Stimulated activated CD4-positive, alpha-beta T cell treated with anti-CD3 and anti-CD28 coated beads, Interleukin-15, amount 100 ng/mL, for 24 hours (primary cell): ENCODE data around the gene TNNI2.

Experiments
- DNase-seq: peaks from one replicate; pipeline ENCODE4 v3.0.0-alpha.2; 2020

Gene TNNI2

DNA sequence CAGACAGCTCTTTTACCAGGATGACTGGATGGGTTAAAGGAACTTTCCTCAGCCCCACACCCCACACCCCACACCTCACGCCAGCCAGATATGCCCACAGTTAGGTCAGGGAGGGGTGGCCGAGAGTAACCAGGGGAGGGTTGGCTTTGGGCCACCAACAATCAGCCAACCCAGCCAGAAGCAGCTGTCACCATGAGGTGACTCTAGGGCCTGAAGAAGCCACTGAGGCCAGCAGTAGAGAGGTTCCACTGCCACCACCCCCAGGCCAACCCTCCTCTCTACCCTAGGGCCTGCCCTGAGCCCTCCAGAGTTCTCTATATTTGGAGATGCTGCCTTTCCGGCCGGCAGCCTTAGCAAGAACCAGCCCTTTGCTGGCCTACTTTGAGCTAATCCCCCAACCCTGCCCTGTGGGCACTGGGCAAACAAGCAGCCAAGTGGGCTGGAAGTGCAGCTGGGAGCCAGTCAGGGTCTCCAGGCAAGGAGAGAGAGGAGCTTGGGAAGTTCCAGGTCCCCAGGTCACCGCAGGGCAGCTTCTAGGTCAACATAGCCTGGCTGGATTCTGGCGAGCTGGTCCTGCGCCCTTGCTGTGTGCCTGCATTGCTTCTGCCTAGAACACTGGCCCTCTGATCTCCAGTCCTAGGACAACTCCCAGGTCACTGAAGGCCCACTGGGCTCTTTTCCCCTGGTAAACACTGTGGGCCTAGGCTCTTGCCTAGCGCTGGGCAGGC, 16.0 kb upstream of the TNNI2 start:
- DNase-seq = no peak

DNA sequence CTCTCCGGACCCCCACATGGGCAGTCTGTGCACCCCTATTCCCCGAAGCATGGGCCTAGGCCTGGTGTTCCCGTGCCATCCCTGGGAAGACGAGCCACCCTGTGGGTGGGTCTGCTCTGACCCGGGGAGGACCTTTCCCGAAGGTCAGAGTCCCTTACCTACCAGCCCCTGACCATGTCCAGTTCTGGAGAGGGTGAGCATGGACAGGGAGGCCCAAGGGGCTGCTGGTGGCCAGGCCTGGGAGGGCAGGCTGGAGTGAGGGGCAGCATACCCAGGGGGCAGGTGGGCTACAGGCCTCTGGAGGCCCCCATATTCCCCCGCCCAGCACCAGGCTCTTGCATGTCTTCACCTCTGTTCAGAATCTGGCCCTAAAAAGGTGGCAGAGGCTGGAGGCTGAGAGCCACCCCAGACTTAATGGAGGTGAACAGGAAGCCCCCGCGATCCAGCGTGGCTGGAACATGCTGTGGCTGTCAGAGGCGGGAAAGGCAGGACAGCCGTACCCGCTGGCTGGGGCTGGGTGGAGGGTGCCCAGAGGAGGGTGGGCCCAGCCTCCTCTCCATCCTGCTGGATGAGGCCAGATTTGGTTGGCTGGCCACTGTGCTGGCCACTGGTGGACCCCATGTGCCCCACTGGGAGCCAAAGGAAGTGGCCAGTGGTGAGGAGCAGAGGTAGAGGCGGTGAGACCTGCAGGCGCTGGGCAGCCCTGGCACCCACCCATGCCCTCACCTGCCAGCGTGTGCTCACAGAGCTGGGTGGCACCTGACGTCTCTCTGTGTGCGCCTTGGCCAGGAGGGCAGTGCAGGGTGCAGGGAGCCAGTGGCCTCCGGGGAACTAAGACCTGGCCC, 15.2 kb upstream of the TNNI2 start:
- DNase-seq = no peak

DNA sequence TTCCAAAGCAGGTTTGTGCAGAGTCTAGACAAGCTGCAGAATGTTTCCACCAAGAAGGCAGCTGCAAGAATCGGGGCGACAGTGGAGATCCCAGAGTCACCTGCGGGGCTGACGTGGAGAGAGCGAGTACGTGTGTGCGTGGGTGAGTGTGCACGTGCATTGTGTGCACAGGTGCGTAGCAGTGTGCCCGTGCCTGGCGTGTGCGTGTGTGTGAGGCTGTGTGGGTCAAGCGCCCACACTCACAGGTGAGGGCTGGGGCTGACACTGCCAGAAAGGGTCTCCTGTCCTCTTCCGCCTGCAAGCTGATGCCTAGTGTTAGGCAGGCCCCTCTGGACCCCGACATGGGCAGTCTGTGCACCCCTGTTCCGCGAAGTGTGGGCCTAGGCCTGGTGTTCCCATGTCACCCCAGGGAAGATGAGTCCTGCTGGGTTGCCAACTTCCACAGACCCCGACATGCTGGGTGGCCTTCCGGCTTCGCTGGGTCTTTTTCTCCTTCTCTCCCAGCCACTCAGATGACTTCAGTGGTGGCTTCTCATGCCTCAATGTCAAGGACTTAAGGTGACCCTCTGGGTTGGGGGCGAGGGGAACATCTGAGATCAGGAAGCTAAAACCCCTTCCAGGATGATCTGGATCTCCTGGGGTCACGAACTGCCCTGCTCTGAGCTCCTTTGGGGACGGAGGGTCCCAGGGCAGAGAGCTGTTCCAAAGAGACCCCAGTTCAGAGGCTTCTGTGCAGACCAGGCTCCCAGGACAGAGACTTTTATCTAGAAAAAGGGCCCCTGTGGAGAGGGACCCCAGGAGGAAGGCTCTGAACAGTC, 14.4 kb upstream of the TNNI2 start:
- no peak for DNase-seq

DNA sequence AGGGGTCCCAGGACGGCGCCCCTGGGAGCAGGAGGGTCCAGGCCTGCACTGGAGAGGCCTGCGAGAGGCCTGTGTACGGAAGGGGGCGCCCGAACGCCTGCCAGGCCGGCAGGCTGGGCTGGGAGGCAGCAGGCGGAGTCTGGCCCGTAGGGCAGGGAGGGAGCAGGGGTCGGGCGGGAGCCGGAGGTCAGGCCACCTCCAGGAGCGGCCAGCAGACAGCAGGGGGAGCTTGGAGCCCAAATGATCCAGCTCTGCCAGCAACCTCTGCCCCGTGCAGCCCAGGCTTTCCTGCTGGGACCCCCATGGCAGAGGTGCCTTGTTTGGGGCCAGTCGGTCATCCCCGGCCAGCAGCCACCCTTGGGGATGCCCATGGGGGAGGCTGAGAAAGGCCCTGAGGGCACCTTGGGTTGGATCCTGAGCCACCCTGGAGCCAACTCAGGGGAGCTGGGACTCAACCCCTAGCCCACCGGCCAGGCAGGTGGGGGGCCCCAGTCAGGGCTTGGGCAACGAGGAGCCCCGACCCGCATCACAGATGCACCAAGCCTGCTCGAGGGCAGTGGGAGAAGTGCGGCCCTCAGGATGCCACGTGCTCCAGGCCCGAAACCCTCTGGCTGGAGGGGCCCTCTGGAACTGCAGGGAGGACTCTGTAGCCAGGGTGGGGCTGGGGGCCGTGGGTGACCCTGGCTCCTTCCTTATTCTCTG, 13.6 kb upstream of the TNNI2 start:
- DNase-seq = peak; percentile 47

DNA sequence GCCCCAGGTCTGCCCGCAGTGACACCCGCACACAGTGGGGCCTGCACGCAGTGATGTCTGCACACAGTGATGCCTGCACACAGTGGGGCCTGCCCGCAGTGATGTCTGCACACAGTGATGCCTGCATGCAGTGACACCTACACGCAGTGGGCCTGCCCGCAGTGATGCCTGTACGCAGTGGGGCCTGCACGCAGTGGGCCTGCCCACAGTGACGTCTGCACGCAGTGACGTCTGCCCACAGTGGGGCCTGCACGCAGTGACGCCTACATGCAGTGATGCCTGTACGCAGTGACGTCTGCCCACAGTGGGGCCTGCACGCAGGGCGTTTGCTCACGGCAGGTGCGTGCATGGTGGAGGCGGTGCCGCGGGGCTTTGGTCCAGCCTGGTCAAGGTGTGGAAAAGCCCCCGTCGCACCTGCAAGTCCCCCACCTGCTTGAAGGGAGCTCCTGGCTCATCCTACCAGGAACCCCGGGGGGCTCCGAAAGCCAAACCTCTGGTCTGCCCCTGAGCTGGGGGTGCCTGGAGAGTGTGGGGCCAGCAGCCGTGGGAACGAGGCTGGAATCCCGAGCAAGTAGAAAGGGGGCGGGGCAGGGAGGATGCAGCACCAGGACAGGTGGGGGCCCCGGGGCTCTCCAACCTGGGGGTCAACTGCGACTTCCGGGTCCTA, 12.9 kb upstream of the TNNI2 start:
- DNase-seq = no peak

DNA sequence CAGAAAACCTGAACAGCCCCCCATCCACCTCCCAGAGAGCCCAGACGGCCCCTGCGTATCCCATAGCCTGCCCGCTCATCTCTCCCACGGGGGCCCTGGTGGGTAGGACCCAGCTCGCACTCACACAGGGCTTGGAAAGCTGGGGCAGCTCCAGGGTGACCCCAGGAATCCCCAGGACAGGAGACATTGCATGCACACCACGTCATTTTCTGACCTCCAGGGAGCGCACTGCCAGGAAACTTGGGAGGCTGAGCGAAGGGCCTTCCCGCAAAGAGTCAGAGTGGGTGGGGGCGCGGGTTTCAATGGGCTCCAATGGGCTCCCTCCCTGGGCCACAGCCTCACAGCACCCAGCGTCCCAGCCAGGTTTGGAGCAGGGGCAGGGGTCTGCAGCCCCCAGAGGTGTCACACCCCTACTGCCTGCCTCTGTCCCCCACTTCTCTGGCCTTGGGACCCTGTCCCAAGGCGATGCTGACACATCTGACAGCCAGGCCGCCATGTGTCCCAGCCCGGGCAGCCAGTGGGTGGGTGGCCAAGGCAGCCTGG, 12.2 kb upstream of the TNNI2 start:
- no peak for DNase-seq

DNA sequence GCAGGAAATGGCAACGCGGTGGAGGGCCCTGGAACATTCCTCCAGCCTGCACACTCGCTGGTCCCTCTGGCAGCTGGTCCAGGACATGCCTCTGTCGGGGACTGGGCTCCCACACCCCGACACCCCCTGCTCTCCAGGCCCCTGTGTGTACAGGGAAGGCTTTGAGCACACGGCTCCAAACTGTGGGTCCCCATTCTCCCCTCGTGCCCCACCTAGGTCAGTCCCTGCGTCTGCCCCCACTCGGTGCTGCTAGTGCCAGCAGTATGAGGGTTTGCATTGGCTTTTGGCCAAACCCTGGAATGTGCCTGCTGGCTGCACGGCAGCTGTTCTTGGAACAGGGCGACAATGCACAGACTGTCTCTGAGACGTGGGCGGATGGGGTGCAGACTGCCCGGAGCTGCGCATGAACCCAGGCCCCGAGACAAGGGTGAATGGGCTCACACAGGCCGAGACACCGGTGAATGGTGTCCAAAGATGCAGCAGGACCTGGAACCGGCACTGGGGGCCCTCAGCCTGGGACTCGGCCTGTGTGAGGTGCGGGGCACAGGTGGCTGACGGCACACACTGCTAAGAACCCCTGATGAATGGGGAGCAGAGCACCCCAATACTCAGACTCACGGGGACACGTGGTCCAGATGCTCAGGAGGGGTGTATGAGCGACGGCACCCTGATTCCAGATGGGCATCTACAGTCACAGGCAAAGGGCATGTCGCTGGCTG, 11.5 kb upstream of the TNNI2 start:
- DNase-seq = no peak

DNA sequence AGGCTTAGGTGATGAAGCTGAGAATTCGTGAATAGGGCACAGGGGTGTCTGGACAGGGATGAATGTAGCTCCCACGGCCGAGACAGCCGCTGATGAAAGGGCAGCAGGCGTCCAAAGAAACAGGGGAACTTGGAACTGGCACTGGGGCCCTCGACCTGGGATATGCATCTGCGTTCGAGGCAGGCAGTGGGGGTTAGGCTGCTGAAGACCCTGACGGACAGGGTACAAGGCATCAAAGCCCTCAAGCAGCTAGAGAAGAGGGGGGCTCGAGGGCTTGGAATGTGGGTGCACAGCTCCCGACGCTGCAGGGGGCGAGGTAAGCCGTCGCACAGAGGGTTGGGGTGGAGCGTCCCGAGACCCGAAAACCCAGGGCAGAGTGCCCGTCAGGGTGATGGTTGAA, 10.8 kb upstream of the TNNI2 start:
- no peak for DNase-seq

DNA sequence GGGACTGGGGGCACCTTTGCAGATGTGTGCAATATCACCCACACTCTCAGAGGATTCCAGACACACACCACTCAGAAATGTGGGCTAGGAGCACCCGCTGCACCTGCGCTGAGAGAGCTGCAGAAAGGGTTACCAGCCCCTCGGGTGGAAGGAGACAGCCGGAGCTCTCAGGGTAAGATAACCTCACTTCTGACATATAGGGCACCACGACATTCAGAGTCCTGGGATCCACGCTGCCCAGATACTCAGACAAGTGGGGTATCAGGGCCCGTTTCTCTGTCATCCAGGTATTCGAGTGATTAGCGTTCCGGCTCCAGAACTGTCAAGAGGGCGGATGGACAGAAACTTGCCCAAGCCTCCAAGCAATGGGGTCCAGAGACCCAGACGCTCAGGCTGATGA, 10.2 kb upstream of the TNNI2 start:
- no peak for DNase-seq

DNA sequence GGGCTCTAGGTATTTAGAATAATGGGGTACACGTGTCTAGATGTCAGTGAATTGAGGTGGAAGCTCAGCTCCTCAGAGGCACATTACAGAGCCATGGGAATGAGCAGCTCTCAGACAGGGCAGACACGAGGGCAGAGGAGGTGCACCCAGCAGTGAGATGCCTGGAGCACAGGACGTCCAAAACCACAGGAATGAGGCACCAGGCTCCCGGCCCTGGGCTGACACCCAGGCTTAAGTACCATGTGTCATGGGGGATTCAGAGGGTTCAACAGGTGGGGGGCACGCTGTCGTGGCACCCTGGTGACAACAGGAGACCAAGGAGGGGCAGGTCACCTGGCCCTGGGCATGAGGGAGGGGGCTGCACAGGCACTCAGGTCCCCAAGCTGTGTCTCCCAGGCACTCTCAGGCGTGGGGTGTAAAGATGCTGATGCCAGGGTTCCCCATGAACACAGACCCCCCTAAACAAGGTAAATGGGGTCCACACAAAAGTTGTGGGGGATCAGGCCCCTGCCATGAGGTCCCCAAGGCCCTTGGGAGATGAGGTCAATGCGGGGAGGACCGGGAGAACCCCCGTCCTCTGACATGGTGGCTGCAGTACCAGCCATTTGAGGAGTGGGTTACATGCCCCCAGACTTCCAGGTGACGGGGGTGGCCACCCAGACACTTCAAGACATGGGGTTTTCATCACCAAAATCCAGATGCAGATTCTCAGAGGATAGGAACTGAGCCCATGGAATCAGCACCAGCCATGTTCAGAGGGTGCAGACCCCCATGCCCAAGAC, 9.6 kb upstream of the TNNI2 start:
- no peak for DNase-seq

DNA sequence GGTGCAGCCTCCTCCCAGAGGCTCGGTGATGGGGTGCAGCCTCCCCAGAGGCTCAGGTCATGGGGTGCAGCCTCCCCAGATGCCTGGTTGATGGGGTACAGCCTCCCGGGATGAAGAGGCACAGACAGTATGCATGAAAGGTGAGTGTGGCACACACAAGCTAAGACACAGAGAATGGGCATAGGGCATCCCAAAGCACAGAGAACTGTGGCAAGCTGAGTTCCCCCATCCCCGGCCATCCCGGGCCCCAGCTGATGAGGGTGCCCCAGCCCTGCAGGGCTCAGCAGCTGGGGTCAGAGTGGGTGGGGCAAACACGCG, 8.8 kb upstream of the TNNI2 start:
- DNase-seq = no peak

DNA sequence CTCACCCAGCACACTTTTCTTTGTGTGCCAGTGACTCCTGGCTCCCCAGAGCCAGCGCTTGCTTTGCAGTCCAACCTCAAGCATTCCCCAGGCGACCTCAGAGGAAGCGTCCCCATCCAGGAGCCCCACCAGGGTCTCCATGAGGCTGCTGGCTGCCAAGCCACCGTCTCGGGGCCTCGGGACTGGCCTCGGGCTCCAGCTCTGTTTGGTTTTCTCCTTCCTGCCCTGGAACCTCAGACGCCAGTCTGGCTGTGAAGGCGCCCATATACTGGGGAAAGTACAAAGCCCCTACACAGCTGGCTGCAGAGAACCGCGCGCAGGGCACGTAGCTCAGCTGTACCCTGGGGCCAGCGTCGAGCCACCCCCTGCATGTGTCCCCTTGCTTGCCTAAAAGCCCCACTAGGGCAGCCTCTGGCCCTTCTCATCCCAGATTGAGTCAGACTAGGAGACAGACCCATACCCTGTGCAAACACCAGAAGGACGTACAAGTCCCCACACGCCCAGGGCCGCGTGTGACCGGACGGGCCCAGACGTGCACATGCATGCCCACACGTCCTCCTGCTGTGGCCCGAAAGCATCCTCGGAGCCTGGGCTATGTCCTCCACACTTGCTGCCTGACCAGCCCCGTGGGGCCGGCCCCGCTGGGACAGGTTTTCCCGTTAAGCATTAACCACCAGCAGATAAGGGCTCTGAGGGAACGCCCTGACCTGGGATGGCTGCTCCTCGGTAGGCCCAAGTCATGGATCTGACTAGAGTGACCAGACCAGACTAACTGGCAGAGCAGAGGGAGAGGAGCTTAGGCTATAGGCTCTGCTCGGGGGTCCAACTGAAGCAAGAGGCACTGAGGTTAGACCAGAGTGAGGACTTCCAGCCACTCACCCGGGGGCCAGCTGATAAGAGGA, 8.2 kb upstream of the TNNI2 start:
- no peak for DNase-seq

DNA sequence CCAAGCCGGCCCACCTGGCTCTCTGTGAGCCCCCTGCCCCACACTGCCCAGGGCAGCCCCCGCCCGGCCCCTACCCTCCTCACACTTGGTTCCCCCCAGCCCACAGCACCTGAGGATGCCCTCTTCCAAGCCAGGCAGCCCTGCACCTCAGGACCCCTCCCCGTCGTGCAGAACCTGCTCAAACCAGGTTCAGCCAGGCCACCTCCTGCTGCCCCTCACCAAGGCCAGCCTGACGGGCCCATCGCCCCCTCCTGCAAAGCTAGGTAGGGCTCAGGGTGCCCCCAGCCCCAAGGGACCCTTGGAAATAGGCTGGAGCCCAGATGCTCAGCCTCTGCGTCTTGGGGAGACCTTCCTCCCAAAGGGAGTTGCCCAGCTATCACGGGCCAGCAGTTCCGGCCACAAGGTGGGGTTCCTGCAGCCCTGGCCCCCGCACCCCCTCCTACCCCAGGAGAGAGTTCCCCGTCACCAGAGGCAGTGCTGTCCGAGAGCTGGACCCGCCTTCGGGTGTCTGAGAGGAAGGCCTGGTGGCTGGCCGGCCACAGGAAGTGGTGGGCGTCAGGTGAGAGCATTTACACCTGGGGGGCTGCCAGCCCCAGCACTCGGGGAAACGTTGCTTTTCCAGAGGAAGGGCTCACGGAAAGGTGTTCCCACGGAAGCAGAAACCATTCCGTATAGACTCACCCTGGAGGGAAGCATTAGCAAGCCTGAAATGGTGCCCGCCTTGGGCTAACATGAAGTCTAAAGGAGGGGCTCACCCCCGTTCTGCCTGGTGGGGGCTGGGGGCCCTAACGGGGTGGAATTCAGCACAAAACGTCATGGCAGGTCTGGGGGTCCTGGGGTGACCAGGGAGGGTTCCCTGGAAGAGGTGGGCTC, 7.2 kb upstream of the TNNI2 start:
- no peak for DNase-seq

DNA sequence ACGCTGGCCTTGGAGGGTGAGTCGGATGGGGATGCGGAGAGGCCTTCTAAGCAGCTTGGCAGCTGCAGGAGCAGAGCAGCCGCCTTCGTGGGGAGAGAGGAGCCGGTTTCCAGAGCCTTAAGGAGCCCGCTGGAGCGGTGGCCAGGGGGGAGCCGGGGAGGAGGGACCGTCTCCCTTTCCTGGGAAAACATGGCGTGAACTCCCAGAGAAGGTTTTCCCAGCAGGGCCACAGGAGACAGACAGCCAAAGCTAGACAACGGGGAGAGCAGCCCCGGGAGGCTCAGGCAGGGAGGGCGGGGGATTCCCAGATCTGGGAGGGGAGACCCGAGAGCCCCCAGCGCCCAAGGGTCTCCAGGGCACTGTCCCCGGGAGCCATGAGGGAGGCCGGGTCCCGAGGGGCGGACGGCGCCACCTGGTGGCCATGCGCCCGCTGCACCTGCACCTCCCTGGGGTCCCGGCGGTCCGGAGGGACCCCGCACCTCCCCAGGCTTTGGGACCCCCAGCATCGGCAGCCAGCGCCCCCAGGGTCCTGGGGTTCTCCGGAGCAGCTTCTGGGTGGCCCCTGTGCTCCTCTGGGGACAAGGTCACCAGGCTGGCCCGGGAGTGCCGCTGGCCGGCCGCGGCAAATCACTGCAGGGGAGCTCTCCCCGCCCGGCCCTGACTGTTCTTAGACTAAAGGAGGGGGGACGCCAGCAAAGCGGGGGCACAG, 6.4 kb upstream of the TNNI2 start:
- peak; percentile 73 for DNase-seq

DNA sequence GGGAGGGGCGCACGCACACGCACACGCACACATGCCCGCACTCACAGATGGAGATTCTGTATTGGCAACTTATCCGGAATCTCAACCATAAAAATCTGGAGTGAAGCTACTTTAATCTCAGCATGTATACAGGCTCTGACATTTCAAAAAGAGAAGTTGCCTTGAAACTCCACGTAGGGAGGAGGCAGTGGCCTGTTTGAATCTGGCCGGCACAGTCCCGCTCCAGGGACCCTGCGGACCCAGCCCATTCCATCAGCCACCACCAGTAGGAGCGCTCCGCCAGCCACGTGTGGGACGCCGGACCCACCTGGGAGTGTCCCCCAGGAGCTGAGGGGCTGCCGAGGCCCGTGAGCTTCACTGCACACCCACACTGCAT, 5.9 kb upstream of the TNNI2 start:
- DNase-seq = no peak

DNA sequence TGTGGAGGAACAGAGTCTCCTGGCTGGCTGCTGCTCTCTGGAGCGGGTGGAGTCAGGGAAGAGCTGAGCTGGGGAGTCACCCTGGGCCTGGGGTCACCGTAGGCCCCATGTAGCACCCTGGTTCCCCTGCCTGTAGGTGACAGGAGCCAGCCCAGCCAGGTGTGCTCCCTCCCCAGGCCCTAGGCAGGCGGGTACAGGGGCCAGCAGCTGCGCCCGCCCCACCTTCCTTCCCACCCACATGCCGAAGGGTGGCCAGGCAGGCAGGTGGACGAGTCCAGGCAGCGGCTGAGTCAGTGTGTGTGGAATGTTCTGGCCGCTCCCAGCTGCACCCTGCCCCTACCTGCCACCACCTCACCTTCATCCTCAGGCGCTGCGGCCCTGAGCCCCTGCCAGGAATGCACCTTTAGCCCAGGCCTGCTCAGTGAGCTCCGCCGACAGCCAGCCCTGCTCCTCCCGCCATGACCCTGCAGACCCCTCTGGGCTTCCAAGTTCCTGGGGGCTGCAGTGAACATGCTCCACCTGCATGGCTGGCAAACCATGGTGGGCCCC, 4.6 kb upstream of the TNNI2 start:
- no peak for DNase-seq

DNA sequence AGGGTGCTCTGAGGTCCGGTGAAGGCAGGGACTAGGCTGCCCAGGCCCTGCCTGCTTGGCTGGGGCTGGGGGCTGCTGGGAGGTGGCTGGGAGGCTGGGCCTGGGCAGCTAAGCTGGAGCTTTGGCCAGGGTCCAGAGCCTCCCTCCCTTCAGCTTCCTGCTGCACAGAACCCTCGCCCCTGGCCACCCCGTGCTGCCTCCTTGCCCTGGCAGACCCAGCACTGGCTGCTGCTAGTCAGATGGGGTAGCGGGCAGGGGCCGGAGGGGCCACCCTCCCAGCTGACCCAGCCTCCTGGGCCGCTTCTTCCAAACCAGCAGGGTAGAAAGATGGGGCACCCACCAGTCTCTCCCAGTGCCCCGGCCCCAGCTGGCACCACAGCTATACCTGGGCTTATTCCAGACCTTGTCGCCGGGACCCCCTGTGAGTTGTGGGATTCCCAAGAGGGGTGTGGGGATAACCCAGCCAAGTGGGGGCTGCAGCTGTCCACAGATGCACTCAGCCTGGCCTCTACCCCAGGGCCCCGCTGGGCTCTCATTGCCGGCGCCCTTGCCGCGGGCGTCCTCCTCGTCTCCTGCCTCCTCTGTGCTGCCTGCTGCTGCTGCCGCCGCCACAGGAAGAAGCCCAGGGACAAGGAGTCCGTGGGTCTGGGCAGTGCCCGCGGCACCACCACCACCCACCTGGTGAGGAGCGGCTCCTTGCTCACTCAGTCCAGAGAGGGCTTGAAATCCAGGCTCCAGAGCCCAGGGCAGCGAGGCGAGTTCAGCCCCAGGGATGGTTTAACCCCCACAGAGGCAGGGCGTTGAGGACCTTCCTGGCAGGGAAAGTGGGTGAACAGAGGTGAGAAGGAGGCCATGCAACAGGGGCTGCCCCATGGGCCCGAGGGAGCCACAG, 3.8 kb upstream of the TNNI2 start, which contains the start of gene SYT8:
TSS of gene SYT8 (plus strand) at position 212 of the 892 bp plus-strand sequence. CDS start at position 328, 116 bp downstream.
- no peak for DNase-seq
